T-helper 2 cell (primary cell): Measurements from ENCODE around the gene MEIOB.
A peak's percentile ranks its signal among the peaks of the same experiment; 100 is the strongest.
"Not testable (repeated sequence)": the region's sequence is repeated elsewhere in the genome, so short reads cannot be mapped to it uniquely, and the experiment has no call there.

Experiments
- DNase-seq, 5 experiments: peaks; one replicate each; pipeline versions ENCODE4 v3.0.0 to v3.0.0-alpha.2; 2012 to 2022

The MEIOB gene

GRCh38 chr16:1907226-1907860 is 35.4 kb upstream of the MEIOB start:
- DNase-seq = no peak

GRCh38 chr16:1906846-1907165 is 34.8 kb upstream of the MEIOB start:
- DNase-seq = no peak

DNA sequence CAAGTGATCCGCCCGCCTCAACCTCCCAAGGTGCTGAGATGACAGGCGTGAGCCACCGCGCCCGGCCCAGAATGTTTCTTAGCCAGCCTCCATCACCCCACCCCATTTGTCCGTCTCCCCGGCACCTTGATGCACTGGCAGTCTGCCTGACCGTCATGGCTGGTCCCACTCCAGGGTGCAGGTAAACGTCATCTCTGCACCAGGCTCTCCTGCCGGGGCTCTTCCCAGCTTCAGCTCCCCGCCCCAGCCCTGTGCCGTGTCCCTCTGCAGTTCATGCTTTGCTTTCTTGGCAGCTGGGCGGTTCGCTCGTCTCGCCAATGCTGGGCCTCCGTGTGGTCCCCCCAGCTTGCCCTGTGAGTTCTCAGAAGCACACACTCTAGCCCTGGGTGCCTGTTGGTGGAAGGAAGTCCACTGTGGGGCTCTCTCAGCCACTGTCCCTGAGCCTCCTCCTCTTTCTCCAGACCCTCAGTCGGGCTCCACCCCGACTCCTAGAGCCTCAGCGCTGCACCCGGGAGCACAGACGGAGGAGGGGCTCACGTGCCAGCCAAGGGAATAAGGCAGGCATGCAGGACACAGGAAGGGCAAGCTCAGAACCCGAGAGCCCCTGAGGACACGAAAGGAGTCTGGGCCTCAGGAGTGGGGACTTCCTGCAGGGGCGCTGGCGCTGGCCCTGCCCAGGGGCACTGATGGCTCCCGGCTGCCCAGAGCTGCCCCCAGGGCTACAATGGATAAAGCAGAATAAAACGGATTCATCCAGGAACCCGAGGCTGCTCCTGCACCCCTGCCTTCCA is 34.3 kb upstream of the MEIOB start:
- no peak for DNase-seq

- DNase-seq = no peak
Measured at GRCh38 chr16:1903845-1904840, 32.2 kb upstream of the MEIOB start.

- DNase-seq = no peak
Measured at GRCh38 chr16:1903220-1903574, 31.2 kb upstream of the MEIOB start.

- DNase-seq = no peak
Measured at GRCh38 chr16:1902547-1903219, 30.7 kb upstream of the MEIOB start.

- DNase-seq = no peak
Measured at GRCh38 chr16:1900452-1900774, 28.4 kb upstream of the MEIOB start.

DNA sequence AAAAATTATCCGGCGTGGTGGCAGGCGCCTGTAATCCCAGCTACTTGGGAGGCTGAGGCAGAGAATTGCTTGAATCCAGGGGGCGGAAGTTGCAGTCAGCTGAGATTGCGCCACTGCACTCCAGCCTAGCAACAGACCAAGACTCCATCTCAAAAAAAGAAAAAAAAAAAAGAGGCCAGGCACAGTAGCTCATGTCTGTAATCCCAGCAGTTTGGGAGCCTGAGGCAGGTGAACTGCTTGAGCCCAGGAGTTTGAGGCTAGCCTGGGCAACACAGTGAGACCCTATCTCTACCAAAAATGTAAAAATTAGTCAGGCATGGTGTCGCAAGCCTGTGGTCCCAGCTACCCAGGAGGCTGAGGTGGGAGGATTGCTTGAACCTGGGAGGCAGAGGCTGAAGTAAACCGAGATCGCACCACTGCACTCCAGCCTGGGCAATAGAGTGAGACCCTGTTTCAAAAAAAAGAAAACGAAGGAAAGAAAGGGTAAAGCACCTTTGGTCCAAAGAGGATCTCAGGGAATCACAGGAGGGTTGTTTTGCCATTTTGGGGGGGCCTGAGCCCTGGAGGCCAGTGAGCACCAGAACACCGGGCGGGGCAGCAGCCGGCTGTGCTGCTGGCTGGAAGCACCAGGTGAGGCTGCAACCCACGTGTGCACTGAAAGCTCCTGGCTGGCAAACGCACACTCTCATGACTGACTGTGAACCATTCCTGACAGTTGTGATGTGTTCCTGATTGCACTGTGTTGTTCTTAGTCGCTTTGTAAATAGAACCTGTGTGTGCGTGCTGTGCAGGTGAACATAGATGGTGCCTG is 27.9 kb upstream of the MEIOB start:
- no peak for DNase-seq

GRCh38 chr16:1897692-1898091 is 25.7 kb upstream of the MEIOB start:
- not testable (repeated sequence) for DNase-seq

DNA sequence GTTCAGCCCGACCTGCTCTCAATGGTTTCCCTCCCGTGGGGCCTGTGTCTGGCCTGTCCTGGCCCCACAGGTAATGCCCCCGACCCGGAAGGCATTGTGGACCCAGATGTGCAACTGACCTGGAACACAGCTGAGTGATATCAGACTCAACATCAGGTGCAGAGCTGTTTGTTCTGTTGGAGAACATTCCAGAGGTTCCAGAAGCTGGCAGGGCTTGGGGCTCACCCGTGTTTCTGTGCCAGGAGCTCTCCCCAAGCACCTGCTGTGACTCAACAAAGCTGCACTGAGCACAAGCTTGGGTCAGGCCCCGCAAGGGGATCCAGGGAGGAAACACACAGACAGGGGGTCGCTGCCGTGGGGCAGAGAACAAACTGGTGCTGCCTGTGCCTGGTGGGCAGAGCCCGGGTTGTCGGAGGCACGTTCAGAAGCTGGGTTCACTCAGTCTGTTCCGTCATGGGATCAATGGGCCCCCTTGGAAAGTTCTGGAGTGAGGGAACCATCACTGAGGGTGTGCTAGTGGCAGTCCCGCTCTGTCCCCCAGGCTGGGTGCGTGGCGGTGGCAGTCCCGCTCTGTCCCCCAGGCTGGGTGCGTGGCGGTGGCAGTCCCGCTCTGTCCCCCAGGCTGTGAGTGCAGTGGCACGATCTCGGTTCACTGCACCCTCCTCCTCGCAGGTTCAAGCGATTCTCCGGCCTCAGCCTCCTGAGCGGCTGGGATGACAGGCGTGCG is 24.1 kb upstream of the MEIOB start:
- no peak for DNase-seq

DNA sequence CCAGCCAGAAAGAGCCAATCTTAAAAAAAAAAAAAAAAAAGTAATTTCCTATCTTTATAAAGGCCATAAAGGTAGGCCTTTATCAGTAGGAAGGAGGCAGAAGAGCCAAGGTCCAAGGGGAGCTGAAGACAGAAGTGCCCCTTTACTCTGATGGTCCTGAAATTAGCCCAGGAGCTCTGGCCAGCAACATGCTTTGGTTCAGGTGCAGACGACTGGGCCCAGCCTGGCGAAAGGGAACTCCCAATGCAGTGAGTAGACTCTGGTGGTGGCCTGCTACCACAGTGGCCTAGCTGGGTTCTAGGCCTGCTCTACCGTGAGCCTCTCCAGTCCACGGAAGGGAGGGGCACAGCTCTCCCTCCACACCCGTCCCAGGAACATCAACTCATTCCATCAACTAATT is 23.1 kb upstream of the MEIOB start:
- no peak for DNase-seq

DNA sequence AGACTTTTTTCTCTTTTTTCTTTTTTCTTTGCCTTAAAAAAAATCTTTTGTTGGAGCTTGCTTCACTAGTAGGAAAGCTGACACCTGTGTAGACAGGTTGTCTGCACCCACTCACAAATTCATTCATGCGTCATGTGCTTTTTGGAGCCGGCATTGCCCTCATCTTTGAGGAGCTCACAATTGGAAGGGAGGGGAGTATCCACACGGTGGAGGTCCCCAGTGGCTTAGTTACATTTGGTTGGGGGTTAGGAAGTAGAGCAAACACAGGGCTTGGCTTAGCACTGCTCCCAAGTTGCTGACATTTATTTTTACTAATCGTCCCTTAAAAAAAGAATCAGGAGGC is 18.7 kb upstream of the MEIOB start:
- no peak for DNase-seq

DNA sequence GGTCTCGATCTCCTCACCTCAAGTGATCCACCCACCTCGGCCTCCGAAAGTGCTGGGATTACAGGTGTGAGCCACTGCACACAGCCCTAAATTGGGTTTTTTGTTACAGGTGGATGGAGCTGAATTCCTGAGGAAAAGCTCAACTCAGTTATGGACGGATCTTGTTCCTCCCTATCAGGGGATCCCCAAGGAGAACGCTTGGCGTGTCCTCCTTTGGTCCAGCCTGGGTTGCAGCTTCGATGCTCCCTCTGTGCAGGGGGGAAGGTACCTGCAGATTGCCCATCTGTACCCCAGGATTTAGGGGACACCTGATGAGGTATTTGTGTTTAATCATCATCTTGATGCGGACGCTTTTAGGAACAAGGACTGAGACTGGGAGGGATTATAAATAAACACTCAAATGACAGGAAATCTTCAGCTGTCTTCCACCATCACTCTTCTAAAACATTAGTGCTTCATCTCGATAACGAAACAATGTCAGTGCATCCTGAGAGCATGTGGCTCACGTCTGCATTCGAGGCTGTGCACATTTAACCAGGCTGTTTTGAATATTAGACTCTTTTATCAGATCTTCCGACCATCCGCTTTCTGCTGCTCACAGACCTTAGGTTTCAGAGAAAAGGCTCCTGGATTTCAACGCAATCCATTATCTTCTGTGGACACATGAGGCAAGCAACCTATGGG is 18.2 kb upstream of the MEIOB start:
- no peak for DNase-seq

GRCh38 chr16:1887711-1888354 is 15.9 kb upstream of the MEIOB start:
- no peak for DNase-seq

DNA sequence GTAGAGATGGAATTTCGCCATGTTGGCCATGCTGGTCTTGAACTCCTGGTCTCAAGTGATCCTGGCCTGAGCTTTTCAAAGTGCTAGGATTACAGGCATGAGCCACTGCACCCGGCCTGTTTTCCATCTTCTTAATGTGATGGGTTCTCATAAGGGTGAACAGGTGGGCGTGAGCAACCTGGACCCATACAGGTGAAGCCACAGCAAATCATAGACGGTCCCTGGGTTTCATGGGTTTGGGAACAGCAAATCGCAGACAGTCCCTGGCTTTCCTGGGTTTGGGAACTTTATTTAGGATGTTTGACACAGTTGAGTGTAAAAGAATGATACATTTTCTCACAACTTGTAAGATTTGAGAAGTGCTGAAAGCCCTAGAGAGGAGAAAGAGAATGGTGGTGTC is 12.9 kb upstream of the MEIOB start:
- no peak for DNase-seq

DNA sequence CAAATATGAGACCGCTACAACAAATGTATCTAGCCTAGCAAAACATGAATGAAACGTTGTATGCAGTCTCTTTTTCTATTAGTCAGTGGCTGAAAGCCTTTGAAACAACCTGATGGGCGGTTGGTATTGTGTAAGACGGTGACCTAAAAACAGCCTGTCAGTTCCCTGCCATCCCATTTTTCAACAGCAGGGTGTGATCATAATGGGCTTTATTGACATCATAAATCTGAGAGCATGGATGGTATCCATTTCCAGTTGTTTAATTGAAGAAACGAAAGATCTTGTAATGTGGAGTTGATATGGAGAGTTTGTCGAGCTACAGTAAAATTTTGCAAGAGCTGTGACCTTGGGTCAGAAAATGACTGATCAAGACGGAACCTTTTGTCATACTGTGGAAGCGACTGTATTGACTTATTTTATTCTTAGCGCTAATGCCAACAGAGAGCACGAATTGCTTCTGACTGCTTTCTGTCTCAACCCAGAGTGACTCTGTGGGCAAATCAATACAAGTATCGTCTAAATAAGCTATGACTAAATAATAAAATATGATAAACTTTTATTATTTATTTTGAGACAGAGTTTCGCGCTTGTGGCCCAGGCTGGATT is 12.3 kb upstream of the MEIOB start:
- peak in 1 of 5 experiments; percentile 15 for DNase-seq

- not testable (repeated sequence) for DNase-seq
Measured at GRCh38 chr16:1881172-1881571, 9.2 kb upstream of the MEIOB start.

- no peak for DNase-seq
Measured at GRCh38 chr16:1879477-1879876, 7.5 kb upstream of the MEIOB start.

DNA sequence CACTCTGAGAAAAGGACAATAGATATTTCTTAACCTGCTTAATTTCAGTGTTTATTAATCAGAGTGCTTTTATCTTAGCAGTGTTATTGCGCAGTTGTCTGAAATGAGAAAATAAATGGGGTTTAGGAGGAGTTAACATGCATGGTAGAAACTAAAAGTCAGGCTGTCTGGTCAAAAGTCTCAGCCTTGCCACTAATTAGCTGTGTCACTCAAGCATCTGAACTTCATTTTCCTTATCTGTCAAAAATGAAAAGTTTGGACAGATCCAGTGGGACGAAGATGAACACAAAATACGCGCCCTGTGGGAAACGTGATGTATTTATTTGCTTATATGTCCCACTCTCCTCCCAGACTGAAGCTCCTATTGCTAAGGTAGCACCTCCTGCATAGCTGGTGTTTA is 6.3 kb upstream of the MEIOB start:
- no peak for DNase-seq

DNA sequence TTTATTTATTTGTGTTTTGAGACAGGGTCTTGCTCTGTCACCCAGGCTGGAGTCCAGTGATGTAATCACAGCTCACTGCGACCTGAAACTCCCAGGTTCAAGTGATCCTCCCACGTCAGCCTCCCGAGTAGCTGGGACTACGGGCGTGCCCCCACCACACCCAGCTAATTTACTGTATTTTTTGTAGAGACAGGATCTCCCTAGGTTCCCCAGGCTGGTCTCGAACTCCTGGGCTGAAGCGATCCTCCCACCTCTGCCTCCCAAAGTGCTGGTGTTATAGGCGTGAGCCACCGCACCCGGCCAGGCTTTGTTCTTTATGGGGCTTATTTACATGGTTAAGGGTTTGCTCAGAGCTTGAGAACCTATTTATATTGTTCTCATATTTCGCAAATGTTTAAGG is 5.8 kb upstream of the MEIOB start:
- DNase-seq = no peak
